WTC11 (cell line): ENCODE data around the gene IPO9. TPM values are rescaled to one million over a fixed set of nuclear protein-coding genes. Genes with fewer than 3 reads are reported as not detected.

Experiments
- ATAC-seq: fragments of 200-7000 bp; cut with Tn5 transposase; 2 replicates; pipeline ENCODE4 v1.10.0; 2021; ENCODE audit warnings: mild to moderate bottlenecking, moderate library complexity
- CTCF ChIA-PET: fragments of 300-600 bp; sonication (Branson Sonifier 250); formaldehyde crosslinking; loops from one replicate; lab custom pipeline; 2021; ENCODE audit warnings: antibody characterized with exemption; lab: Charles Lee
- POLR2A ChIA-PET: fragments of 350-600 bp; sonication (Branson Sonifier 250); formaldehyde crosslinking; loops from one replicate; lab custom pipeline; 2021; ENCODE audit warnings: antibody characterized with exemption; lab: Charles Lee
- DNase-seq: peaks from one replicate; pipeline ENCODE4 v3.0.0; 2021; ENCODE audit warnings: low spot score
- H3K27ac Mint-ChIP-seq: 2 replicates; pipeline ENCODE4 v1.8.0; 2021; ENCODE audit warnings: mixed read lengths
- H3K27me3 Mint-ChIP-seq: 2 replicates; pipeline ENCODE4 v1.8.0; 2021; ENCODE audit warnings: low read depth, mild to moderate bottlenecking, moderate library complexity, mixed read lengths
- H3K36me3 Mint-ChIP-seq: 2 replicates; pipeline ENCODE4 v1.8.0; 2021; ENCODE audit warnings: mixed read lengths
- H3K4me1 Mint-ChIP-seq: 2 replicates; pipeline ENCODE4 v1.8.0; 2022; ENCODE audit warnings: mixed read lengths
- H3K4me3 Mint-ChIP-seq: 2 replicates; pipeline ENCODE4 v1.8.0; 2021; ENCODE audit warnings: mild to moderate bottlenecking, moderate library complexity, mixed read lengths
- H3K9me3 Mint-ChIP-seq: 2 replicates; pipeline ENCODE4 v1.8.0; 2021; ENCODE audit warnings: mixed read lengths
- AR ChIP-seq: fragments of 250-450 bp; sonication (Bioruptor Pico); IDR thresholded peaks from 2 replicates; pipeline ENCODE4 v1.9.0; 2021; ENCODE audit warnings: mild to moderate bottlenecking
- ATF1 ChIP-seq: sonication (generic); formaldehyde crosslinking; IDR thresholded peaks from 2 replicates; pipeline ENCODE4 v1.8.1; 2023; ENCODE audit warnings: mild to moderate bottlenecking, moderate library complexity, missing genetic modification reagents
- FOXK1 ChIP-seq: sonication (generic); formaldehyde crosslinking; IDR thresholded peaks from 2 replicates; pipeline ENCODE4 v1.8.0; 2022; ENCODE audit warnings: mild to moderate bottlenecking, moderate library complexity, missing genetic modification reagents
- GABPB1 ChIP-seq: sonication (generic); formaldehyde crosslinking; IDR thresholded peaks from 2 replicates; pipeline ENCODE4 v1.8.1; 2023; ENCODE audit warnings: mild to moderate bottlenecking, missing genetic modification reagents
- JUN ChIP-seq: sonication (generic); formaldehyde crosslinking; IDR thresholded peaks from 2 replicates; pipeline ENCODE4 v1.8.0; 2023; ENCODE audit warnings: mild to moderate bottlenecking, missing genetic modification reagents
- PRDM15 ChIP-seq: sonication (generic); formaldehyde crosslinking; IDR thresholded peaks from 2 replicates; pipeline ENCODE4 v1.8.0; 2022; ENCODE audit warnings: missing genetic modification reagents
- RORB ChIP-seq: fragments of 250-450 bp; sonication (Bioruptor Pico); IDR thresholded peaks from 2 replicates; pipeline ENCODE4 v1.9.0; 2021; ENCODE audit warnings: mild to moderate bottlenecking
- SMAD3 ChIP-seq: sonication (generic); formaldehyde crosslinking; IDR thresholded peaks from 2 replicates; pipeline ENCODE4 v1.8.0; 2022; ENCODE audit warnings: missing genetic modification reagents, mild to moderate bottlenecking, borderline replicate concordance
- TEAD4 ChIP-seq: sonication (generic); formaldehyde crosslinking; IDR thresholded peaks from 2 replicates; pipeline ENCODE4 v1.8.0; 2022; ENCODE audit warnings: mild to moderate bottlenecking, missing genetic modification reagents
- ZNF396 ChIP-seq: fragments of 250-450 bp; sonication (Bioruptor Pico); IDR thresholded peaks from 2 replicates; pipeline ENCODE4 v1.8.0; 2021; ENCODE audit warnings: mild to moderate bottlenecking, moderate library complexity, borderline replicate concordance
- total RNA-seq: library from RNA; stranded (reverse); gene quantifications from 3 replicates; pipeline ENCODE4 v1.2.3, GENCODE V29; 2021
- TF ChIP-seq, protein P1 (sequence below): sonication (generic); formaldehyde crosslinking; IDR thresholded peaks from 2 replicates; pipeline ENCODE4 v1.8.1; 2023; ENCODE audit warnings: mild to moderate bottlenecking, missing genetic modification reagents, borderline replicate concordance
- TF ChIP-seq, protein P2 (sequence below): sonication (generic); formaldehyde crosslinking; IDR thresholded peaks from 2 replicates; pipeline ENCODE4 v1.8.1; 2022; ENCODE audit warnings: mild to moderate bottlenecking, missing genetic modification reagents, moderate library complexity, borderline replicate concordance
- TF ChIP-seq, protein P3 (sequence below): sonication (generic); formaldehyde crosslinking; conservative IDR thresholded peaks from 2 replicates; pipeline ENCODE4 v1.8.1; 2023; ENCODE audit warnings: mild to moderate bottlenecking, low read depth, missing genetic modification reagents, moderate library complexity
- TF ChIP-seq, protein P4 (sequence below): fragments of 250-450 bp; sonication (Bioruptor Pico); IDR thresholded peaks from 2 replicates; pipeline ENCODE4 v2.1.2; 2022; ENCODE audit warnings: mild to moderate bottlenecking, moderate library complexity
- TF ChIP-seq, protein P5 (sequence below): sonication (generic); formaldehyde crosslinking; conservative IDR thresholded peaks from 2 replicates; pipeline ENCODE4 v1.8.1; 2022; ENCODE audit warnings: mild to moderate bottlenecking, missing genetic modification reagents
- TF ChIP-seq, protein P6 (sequence below): sonication (generic); formaldehyde crosslinking; IDR thresholded peaks from 2 replicates; pipeline ENCODE4 v1.8.0; 2022; ENCODE audit warnings: mild to moderate bottlenecking, missing genetic modification reagents

IPO9 gene
- total RNA-seq, 1 experiment from 2014 or later: 97.2 TPM

DNA sequence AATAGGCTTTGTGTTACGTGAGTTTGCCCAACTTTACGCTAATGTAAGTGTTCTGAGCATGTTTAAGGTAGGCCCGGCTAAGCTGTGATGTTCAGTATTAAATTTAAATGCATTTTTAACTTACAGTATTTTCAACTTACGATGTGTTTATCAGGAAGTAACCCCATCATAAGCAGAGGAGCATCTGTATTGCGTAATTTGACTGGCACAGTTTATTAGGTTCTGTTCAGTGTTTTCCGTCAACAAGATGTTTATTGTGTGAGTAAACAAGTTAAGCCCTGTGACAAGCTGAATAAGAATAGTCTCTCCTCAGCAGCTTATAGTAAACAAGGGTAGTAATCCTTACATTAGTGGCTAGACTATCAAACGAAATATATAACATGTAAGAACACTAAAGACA, 32.5 kb downstream of the IPO9 start:
- H3K4me3 Mint-ChIP-seq: no peak overlapping the region
- peaks cover 64% of the 10 kb centered on the region for H3K36me3 Mint-ChIP-seq
- no peak overlapping the region for H3K27ac Mint-ChIP-seq
- TF ChIP-seq, protein P1, sequence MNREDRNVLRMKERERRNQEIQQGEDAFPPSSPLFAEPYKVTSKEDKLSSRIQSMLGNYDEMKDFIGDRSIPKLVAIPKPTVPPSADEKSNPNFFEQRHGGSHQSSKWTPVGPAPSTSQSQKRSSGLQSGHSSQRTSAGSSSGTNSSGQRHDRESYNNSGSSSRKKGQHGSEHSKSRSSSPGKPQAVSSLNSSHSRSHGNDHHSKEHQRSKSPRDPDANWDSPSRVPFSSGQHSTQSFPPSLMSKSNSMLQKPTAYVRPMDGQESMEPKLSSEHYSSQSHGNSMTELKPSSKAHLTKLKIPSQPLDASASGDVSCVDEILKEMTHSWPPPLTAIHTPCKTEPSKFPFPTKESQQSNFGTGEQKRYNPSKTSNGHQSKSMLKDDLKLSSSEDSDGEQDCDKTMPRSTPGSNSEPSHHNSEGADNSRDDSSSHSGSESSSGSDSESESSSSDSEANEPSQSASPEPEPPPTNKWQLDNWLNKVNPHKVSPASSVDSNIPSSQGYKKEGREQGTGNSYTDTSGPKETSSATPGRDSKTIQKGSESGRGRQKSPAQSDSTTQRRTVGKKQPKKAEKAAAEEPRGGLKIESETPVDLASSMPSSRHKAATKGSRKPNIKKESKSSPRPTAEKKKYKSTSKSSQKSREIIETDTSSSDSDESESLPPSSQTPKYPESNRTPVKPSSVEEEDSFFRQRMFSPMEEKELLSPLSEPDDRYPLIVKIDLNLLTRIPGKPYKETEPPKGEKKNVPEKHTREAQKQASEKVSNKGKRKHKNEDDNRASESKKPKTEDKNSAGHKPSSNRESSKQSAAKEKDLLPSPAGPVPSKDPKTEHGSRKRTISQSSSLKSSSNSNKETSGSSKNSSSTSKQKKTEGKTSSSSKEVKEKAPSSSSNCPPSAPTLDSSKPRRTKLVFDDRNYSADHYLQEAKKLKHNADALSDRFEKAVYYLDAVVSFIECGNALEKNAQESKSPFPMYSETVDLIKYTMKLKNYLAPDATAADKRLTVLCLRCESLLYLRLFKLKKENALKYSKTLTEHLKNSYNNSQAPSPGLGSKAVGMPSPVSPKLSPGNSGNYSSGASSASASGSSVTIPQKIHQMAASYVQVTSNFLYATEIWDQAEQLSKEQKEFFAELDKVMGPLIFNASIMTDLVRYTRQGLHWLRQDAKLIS: no peak
- TF ChIP-seq SMAD3 (no peak), ZNF396 (CRISPR knock-in tag) (no peak), JUN (CRISPR knock-in tag) (no peak), AR (CRISPR knock-in tag) (no peak), FOXK1 (CRISPR knock-in tag) (no peak), PRDM15 (CRISPR knock-in tag) (no peak)
- TF ChIP-seq, protein P2, sequence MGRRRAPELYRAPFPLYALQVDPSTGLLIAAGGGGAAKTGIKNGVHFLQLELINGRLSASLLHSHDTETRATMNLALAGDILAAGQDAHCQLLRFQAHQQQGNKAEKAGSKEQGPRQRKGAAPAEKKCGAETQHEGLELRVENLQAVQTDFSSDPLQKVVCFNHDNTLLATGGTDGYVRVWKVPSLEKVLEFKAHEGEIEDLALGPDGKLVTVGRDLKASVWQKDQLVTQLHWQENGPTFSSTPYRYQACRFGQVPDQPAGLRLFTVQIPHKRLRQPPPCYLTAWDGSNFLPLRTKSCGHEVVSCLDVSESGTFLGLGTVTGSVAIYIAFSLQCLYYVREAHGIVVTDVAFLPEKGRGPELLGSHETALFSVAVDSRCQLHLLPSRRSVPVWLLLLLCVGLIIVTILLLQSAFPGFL (CRISPR knock-in tag): no peak
- H3K27me3 Mint-ChIP-seq: no peaks in the 10 kb centered on the region; the same call in 1 of the 2 replicates
- no peaks in the 10 kb centered on the region for H3K9me3 Mint-ChIP-seq
- no peaks in the 10 kb centered on the region for H3K4me1 Mint-ChIP-seq
- ChIA-PET CTCF (no interaction called here), POLR2A (interaction anchor here (0.5 kb wide), 1 partner anchor 117 kb away, joined by 3 read pairs; no protein-coding TSS in a partner anchor)
- no peak for ATAC-seq
- DNase-seq: no peak

- H3K27ac Mint-ChIP-seq: no peak overlapping the region
- H3K4me3 Mint-ChIP-seq: no peak overlapping the region
- H3K27me3 Mint-ChIP-seq: no peaks in the 10 kb centered on the region
- no peak for ATAC-seq
- ChIA-PET POLR2A (no interaction called here), CTCF (interaction anchor here (1.0 kb wide), 1 partner anchor 26 kb away, joined by 3 read pairs; no protein-coding TSS in a partner anchor)
- H3K4me1 Mint-ChIP-seq: no peaks in the 10 kb centered on the region
- peaks cover 78% of the 10 kb centered on the region for H3K36me3 Mint-ChIP-seq
- DNase-seq: no peak
- H3K9me3 Mint-ChIP-seq: no peaks in the 10 kb centered on the region
- TF ChIP-seq, protein P3, sequence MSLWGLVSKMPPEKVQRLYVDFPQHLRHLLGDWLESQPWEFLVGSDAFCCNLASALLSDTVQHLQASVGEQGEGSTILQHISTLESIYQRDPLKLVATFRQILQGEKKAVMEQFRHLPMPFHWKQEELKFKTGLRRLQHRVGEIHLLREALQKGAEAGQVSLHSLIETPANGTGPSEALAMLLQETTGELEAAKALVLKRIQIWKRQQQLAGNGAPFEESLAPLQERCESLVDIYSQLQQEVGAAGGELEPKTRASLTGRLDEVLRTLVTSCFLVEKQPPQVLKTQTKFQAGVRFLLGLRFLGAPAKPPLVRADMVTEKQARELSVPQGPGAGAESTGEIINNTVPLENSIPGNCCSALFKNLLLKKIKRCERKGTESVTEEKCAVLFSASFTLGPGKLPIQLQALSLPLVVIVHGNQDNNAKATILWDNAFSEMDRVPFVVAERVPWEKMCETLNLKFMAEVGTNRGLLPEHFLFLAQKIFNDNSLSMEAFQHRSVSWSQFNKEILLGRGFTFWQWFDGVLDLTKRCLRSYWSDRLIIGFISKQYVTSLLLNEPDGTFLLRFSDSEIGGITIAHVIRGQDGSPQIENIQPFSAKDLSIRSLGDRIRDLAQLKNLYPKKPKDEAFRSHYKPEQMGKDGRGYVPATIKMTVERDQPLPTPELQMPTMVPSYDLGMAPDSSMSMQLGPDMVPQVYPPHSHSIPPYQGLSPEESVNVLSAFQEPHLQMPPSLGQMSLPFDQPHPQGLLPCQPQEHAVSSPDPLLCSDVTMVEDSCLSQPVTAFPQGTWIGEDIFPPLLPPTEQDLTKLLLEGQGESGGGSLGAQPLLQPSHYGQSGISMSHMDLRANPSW: no peak
- no peak for TF ChIP-seq ATF1 (CRISPR knock-in tag)
- TF ChIP-seq, protein P4, sequence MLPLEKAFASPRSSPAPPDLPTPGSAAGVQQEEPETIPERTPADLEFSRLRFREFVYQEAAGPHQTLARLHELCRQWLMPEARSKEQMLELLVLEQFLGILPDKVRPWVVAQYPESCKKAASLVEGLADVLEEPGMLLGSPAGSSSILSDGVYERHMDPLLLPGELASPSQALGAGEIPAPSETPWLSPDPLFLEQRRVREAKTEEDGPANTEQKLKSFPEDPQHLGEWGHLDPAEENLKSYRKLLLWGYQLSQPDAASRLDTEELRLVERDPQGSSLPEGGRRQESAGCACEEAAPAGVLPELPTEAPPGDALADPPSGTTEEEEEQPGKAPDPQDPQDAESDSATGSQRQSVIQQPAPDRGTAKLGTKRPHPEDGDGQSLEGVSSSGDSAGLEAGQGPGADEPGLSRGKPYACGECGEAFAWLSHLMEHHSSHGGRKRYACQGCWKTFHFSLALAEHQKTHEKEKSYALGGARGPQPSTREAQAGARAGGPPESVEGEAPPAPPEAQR: no peak
- no peak for TF ChIP-seq ZNF396 (CRISPR knock-in tag)
- TF ChIP-seq, protein P5, sequence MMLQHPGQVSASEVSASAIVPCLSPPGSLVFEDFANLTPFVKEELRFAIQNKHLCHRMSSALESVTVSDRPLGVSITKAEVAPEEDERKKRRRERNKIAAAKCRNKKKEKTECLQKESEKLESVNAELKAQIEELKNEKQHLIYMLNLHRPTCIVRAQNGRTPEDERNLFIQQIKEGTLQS (CRISPR knock-in tag): no peak
- TF ChIP-seq RORB (CRISPR knock-in tag): no peak
- TF ChIP-seq TEAD4 (CRISPR knock-in tag): no peak
- TF ChIP-seq, protein P6, sequence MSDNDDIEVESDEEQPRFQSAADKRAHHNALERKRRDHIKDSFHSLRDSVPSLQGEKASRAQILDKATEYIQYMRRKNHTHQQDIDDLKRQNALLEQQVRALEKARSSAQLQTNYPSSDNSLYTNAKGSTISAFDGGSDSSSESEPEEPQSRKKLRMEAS (CRISPR knock-in tag): no peak
- TF ChIP-seq GABPB1 (CRISPR knock-in tag): no peak
Observed at GRCh38 chr1:201870397-201870796, 41.4 kb downstream of the IPO9 start.
